MM.1S (cell line): ENCODE results near the gene CTSZ.

Experiments used
- CTCF ChIP-seq: fragments of 300-600 bp; sonication (generic); IDR thresholded peaks from 2 replicates; pipeline ENCODE4 v1.5.1; 2016; ENCODE audit warnings: antibody characterized with exemption, low read length, mixed read lengths
- EZH2 ChIP-seq: fragments of 300-600 bp; sonication (generic); optimal IDR thresholded peaks from 2 replicates; pipeline ENCODE3; 2017; ENCODE audit warnings: low read depth, mild to moderate bottlenecking, antibody characterized with exemption, low read length, mixed read lengths
- EZH2phosphoT487 ChIP-seq: fragments of 300-600 bp; sonication (generic); IDR thresholded peaks from 2 replicates; pipeline ENCODE4 v1.6.1; 2018; ENCODE audit warnings: antibody characterized with exemption, low read length

GRCh38 chr20:58985656-58986055 lies 21.4 kb downstream of the CTSZ start:
- TF ChIP-seq CTCF (no peak), EZH2 (no peak), EZH2phosphoT487 (no peak)
